Gastrocnemius medialis (tissue), 4 donors: ENCODE data around the gene MPPE1. TPM values are rescaled to one million over a fixed set of nuclear protein-coding genes. Genes with fewer than 3 reads are reported as not detected.

Source experiments
- ATAC-seq, 2 donors: fragments of 150-250 bp; one replicate each; pipeline ENCODE4 v1.9.1; 2016
- DNase-seq, 2 donors: peaks; one replicate each; pipeline ENCODE4 v3.0.0-alpha.2; 2019
- H3K27ac ChIP-seq, 4 donors: fragments of 200-600 bp; sonication (generic); 1 replicate in 1 of 4; 2 replicates in 3 of 4; pipeline ENCODE4 v1.5.1; 2016 to 2018; ENCODE audit warnings: mild to moderate bottlenecking in 2 of 4, moderate library complexity in 1 of 4
- H3K27me3 ChIP-seq, 3 donors: fragments of 200-600 bp; sonication (generic) in 2 of 3; 1 replicate in 1 of 3; 2 replicates in 2 of 3; pipeline versions ENCODE4 v1.5.1 to v1.6.0; 2016 to 2019; ENCODE audit warnings: mild to moderate bottlenecking in 1 of 3, moderate library complexity in 1 of 3
- H3K36me3 ChIP-seq, 2 donors: fragments of 200-600 bp; sonication (generic) in 1 of 2; one replicate each; pipeline ENCODE4 v1.5.1; 2017 to 2018
- H3K4me1 ChIP-seq, 2 donors: fragments of 200-600 bp; sonication (generic) in 1 of 2; one replicate each; pipeline ENCODE4 v1.5.1; 2016 to 2017; ENCODE audit warnings: mild to moderate bottlenecking in 2 of 2
- H3K4me3 ChIP-seq, 4 donors: fragments of 200-600 bp; sonication (generic) in 3 of 4; 1 replicate in 1 of 4; 2 replicates in 3 of 4; pipeline ENCODE4 v1.5.1; 2016 to 2019; ENCODE audit warnings: mild to moderate bottlenecking in 2 of 4
- H3K9me3 ChIP-seq, 3 donors: fragments of 200-600 bp; sonication (generic) in 2 of 3; 1 replicate in 1 of 3; 2 replicates in 2 of 3; pipeline ENCODE4 v1.5.1; 2016 to 2019
- CTCF ChIP-seq, 5 experiments: fragments of 450-650 bp in 3 of 5; fragments of 200-600 bp in 2 of 5; sonication (generic) in 2 of 5; IDR thresholded peaks in 4 of 5; conservative IDR thresholded peaks in 1 of 5; 1 replicate in 4 of 5; 2 replicates in 1 of 5; pipeline ENCODE4 v1.5.1; 2016 to 2019; ENCODE audit warnings: antibody characterized with exemption in 5 of 5, mild to moderate bottlenecking in 3 of 5, moderate library complexity in 3 of 5
- POLR2A ChIP-seq, 2 donors: fragments of 450-650 bp; IDR thresholded peaks; one replicate each; pipeline ENCODE4 v1.6.1; 2017; ENCODE audit warnings: antibody characterized with exemption in 2 of 2, mild to moderate bottlenecking in 2 of 2, moderate library complexity in 2 of 2
- in situ Hi-C, 4 donors: fragments of 200-750 bp; cut with MboI; loops; one replicate each; pipeline versions ENCODE4 v1.15.0 to v1.8.0; 2017; ENCODE audit warnings: low sequenced_read_pairs in 4 of 4
- intact Hi-C: fragments of 100-400 bp; cut with DNase I; formaldehyde crosslinking; loops from one replicate; pipeline ENCODE4 v1.15.1; 2023; ENCODE audit warnings: low total_unique reads
- total RNA-seq, 4 donors: library from RNA; depleted of rRNA; stranded (reverse); fragments of >200 nt; gene quantifications; one replicate each; pipeline versions ENCODE4 v1.1.0 to v1.2.3, GENCODE V29; 2016

The MPPE1 gene, protein sequence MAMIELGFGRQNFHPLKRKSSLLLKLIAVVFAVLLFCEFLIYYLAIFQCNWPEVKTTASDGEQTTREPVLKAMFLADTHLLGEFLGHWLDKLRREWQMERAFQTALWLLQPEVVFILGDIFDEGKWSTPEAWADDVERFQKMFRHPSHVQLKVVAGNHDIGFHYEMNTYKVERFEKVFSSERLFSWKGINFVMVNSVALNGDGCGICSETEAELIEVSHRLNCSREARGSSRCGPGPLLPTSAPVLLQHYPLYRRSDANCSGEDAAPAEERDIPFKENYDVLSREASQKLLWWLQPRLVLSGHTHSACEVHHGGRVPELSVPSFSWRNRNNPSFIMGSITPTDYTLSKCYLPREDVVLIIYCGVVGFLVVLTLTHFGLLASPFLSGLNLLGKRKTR
- 10 to 100 TPM; 11.0 to 33.6 (median 24.8) TPM for total RNA-seq

DNA sequence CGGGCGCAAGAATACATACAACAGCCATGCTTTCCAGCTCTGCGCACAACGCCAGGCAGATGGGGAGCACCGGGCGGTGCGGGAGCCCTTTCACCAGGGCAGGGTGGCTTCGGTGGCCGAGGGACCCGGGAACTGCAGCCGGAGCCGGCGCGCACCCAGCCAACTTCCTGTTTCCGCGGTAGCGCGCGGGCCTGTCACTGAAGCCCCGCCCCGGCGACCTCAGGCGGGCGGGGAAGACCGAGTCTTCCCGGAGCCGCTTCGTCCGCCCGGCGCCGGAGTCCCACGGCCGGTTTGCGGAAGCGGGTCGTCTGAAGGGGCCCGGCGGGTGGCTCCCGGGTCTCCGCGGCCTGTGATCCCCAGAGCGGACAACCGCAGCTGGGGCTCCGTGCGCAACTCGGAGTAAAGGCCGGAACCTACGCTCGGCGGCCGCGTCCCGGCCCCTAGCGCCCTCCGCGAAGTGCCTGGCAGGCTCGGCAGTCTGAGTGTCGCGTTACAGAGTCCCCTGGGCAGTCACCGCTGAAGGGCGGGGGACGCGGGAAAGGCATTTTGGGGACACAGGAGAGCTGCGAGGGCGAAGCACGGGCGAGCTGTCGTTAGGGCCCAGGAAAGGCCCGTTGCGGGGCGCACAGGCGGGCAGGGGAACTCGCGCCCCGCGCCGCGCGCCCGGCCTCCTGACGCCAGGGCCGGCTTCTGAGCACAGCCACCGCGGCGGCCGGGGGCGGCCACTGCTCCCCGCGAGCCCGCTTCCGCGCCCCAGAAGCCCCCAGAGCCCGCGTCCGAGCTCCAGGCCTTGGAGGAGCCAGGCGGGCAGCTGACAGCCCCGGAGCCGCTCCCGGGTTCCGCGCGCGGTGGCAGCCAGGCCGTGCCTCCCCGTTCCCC is at the start of gene MPPE1:
Gene MPPE1 (minus strand): TSS at position 136 of the 879 bp plus-strand sequence. CDS start 11,053 bp downstream, outside the sequence.
- TF ChIP-seq CTCF (IDR thresholded peaks at IDR 0.05 in 4 of 5, conservative IDR thresholded peaks at IDR 0.05 in 1 of 5) (peak in 1 of 5 experiments; percentile 9), POLR2A (IDR thresholded peaks at IDR 0.05) (peak; percentile 92 to 96)
- Histone ChIP-seq H3K4me1 (peaks cover 11 to 16% of the 10 kb centered on the region in 2 donors), H3K27me3 (no peaks in the 10 kb centered on the region), H3K36me3 (peaks cover 0 to 17% of the 10 kb centered on the region in 2 donors), H3K9me3 (no peaks in the 10 kb centered on the region), H3K4me3 (peak within 1 kb of the TSS; percentile 67 to 98 (median 80)), H3K27ac (peak within 1 kb of the TSS; percentile 92 to 100 (median 98))
- DNase-seq (peak; percentile 79 to 87), ATAC-seq (peak; percentile 92 to 93)
- intact Hi-C loops (loop anchor here (2.0 to 5.0 kb wide), 2 partner anchors 38 to 46 kb away; no protein-coding TSS in a partner anchor), in situ Hi-C loops (no loop called here)

- H3K4me3 ChIP-seq, result no peak overlapping the region
- no peak for TF ChIP-seq CTCF (IDR thresholded peaks at IDR 0.05 in 4 of 5, conservative IDR thresholded peaks at IDR 0.05 in 1 of 5)
- no peak for TF ChIP-seq POLR2A (IDR thresholded peaks at IDR 0.05)
- in situ Hi-C loops (no loop called here), intact Hi-C loops (no loop called here)
- no peak for DNase-seq
- H3K27ac ChIP-seq, result no peak overlapping the region
- H3K4me1 ChIP-seq, result peaks cover 0 to 7% of the 10 kb centered on the region in 2 donors
- no peaks in the 10 kb centered on the region for H3K36me3 ChIP-seq
- no peaks in the 10 kb centered on the region for H3K9me3 ChIP-seq
- H3K27me3 ChIP-seq, result no peaks in the 10 kb centered on the region
- ATAC-seq, result no peak
These were observed 49.5 kb upstream of the MPPE1 start for GRCh38 chr18:11957636-11958035.

- Histone ChIP-seq H3K4me3 (no peak overlapping the region), H3K4me1 (peaks cover 0 to 7% of the 10 kb centered on the region in 2 donors), H3K27me3 (no peaks in the 10 kb centered on the region), H3K27ac (no peak overlapping the region), H3K9me3 (no peaks in the 10 kb centered on the region), H3K36me3 (no peaks in the 10 kb centered on the region)
- TF ChIP-seq POLR2A (IDR thresholded peaks at IDR 0.05) (no peak), CTCF (IDR thresholded peaks at IDR 0.05 in 4 of 5, conservative IDR thresholded peaks at IDR 0.05 in 1 of 5) (no peak)
- in situ Hi-C loops (no loop called here), intact Hi-C loops (no loop called here)
- ATAC-seq, result no peak
- DNase-seq, result no peak
These were observed 48.5 kb upstream of the MPPE1 start for GRCh38 chr18:11956371-11957308.
